Aorta (tissue), 5 donors: ENCODE data around the gene POLE4. TPM values are rescaled to one million over a fixed set of nuclear protein-coding genes. Genes with fewer than 3 reads are reported as not detected.

Experiments
- ATAC-seq: fragments of 200-7000 bp; cut with Tn5 transposase; one replicate; pipeline ENCODE4 v1.9.1; 2022; ENCODE audit warnings: moderate library complexity; ENCODE audit not compliant: low FRiP score
- DNase-seq, 2 donors: peaks; one replicate each; pipeline ENCODE4 v3.0.0-alpha.2; 2020
- H3K27ac ChIP-seq, 2 donors: one replicate each; pipeline ENCODE4 v1.5.1; 2013; ENCODE audit warnings: low read length in 2 of 2, mild to moderate bottlenecking in 2 of 2, moderate library complexity in 2 of 2, control low read depth in 1 of 2, inconsistent platforms in 1 of 2, low read depth in 1 of 2
- H3K27me3 ChIP-seq, 2 donors: one replicate each; pipeline ENCODE4 v1.6.1; 2013; ENCODE audit warnings: control low read depth in 1 of 2, low read length in 1 of 2, mild to moderate bottlenecking in 1 of 2, moderate library complexity in 1 of 2; ENCODE audit not compliant: insufficient read depth in 2 of 2, control insufficient read depth in 1 of 2
- H3K36me3 ChIP-seq, 2 donors: one replicate each; pipeline ENCODE4 v1.6.1; 2013; ENCODE audit warnings: control low read depth in 1 of 2, low read length in 1 of 2, mild to moderate bottlenecking in 1 of 2; ENCODE audit not compliant: insufficient read depth in 2 of 2, control insufficient read depth in 1 of 2
- H3K4me1 ChIP-seq, 2 donors: one replicate each; pipeline ENCODE4 v1.6.1; 2013; ENCODE audit warnings: low read length in 2 of 2, control low read depth in 1 of 2, mild to moderate bottlenecking in 1 of 2, moderate library complexity in 1 of 2; ENCODE audit not compliant: insufficient read depth in 2 of 2, control insufficient read depth in 1 of 2
- H3K4me3 ChIP-seq, 2 donors: one replicate each; pipeline ENCODE4 v1.5.1; 2013; ENCODE audit warnings: low read length in 2 of 2, control low read depth in 1 of 2, mild to moderate bottlenecking in 1 of 2
- H3K9me3 ChIP-seq: one replicate; pipeline ENCODE4 v1.6.1; 2013; ENCODE audit warnings: mild to moderate bottlenecking, low read length; ENCODE audit not compliant: control insufficient read depth
- WGBS, 2 donors: extraction: QIAGEN DNeasy Blood & Tissue Kit; methylation state at CpG; one replicate each; pipeline ENCODE4 v1.1.7; 2013; 5-methylcytosine and 5-hydroxymethylcytosine counted together
- intact Hi-C, 2 donors: fragments of 100-400 bp; cut with DNase I; formaldehyde crosslinking; loops; one replicate each; pipeline versions ENCODE4 v1.14.2 to v1.15.0; 2022
- polyA plus RNA-seq, 2 donors: library from polyadenylated mRNA; stranded (reverse); fragments of 200-250 nt; gene quantifications; one replicate each; pipeline ENCODE4 v1.2.3, GENCODE V29; 2013
- total RNA-seq, 2 donors: library from RNA; stranded (reverse); fragmentation: NEBNext Ultra II Directional; extraction: Animal tissue kit (Norgen Biotek cat#: 25700); gene quantifications; one replicate each; pipeline ENCODE4 v1.2.1, GENCODE V29; 2021
- donor health status: healthy with polysubstance abuse.
- donor health status: Bipolar disorder and iron deficiency.
- donor health status: DM: no; HTN: no; CAD: no.
- donor health status: DM: no; HTN: no; CAD: no.
- donor health status: DM: yes; HTN: yes; CAD: no.

POLE4 gene
- total and polyA plus RNA-seq, 4 donors, result 55.9 to 146 (median 58.3) TPM

DNA sequence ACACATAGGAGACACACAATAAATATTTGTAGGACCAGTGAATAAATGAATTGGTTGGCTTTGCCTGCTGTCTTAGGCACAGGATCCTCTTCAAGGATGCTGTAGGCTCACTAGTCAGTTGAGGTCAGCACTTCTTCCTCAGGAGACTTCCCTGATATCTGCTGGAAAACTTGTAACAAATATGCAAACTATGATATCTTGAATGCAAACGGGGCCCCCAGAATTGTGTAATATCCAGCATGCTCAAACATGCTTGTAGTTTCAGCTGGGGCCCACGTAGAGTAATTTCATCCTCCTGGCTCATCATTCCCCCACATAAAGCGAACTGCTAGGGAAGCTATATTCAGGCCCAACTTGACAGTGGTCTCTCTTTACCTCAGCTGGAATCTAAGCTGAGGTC lies 43.6 kb downstream of the POLE4 start:
- no peak for DNase-seq
- WGBS, 2 donors, result 82 to 84% methylated on average over 3 of the region's 3 CpGs
- H3K27ac ChIP-seq, result no peak overlapping the region
- H3K4me1 ChIP-seq, result peaks cover 0 to 2% of the 10 kb centered on the region in 2 donors
- H3K27me3 ChIP-seq, result no peaks in the 10 kb centered on the region
- ATAC-seq, result no peak
- H3K36me3 ChIP-seq, result peaks cover 0 to 3% of the 10 kb centered on the region in 2 donors
- no peak overlapping the region for H3K4me3 ChIP-seq
- intact Hi-C loops, result no loop called here
- peaks cover 2% of the 10 kb centered on the region for H3K9me3 ChIP-seq

DNA sequence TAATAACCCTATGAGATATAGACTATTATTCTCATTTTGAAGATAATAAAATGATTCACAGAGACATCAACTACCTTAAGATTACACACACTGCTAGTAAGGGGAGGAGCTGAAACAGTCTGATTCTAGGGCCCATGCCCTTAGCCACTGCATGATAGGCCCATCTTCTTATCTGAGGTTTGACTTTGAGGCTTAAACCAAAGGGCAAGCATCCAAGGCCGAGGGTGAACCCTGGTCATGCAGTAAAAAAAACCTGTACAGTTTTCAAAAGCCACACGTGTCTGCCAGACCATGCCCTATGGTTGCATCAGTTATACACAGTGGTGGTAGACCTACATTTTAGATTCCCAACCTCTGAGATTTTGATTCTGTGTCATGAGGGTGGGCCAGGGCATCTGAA lies 44.8 kb downstream of the POLE4 start:
- H3K4me1 ChIP-seq, result peaks cover 0 to 2% of the 10 kb centered on the region in 2 donors
- no peak for ATAC-seq
- no peak overlapping the region for H3K27ac ChIP-seq
- no peak overlapping the region for H3K4me3 ChIP-seq
- intact Hi-C loops, result no loop called here
- peaks cover 2% of the 10 kb centered on the region for H3K9me3 ChIP-seq
- DNase-seq, result no peak
- peaks cover 0 to 3% of the 10 kb centered on the region in 2 donors for H3K36me3 ChIP-seq
- no peaks in the 10 kb centered on the region for H3K27me3 ChIP-seq
- 63 to 65% methylated on average over 2 of the region's 2 CpGs for WGBS, 2 donors

DNA sequence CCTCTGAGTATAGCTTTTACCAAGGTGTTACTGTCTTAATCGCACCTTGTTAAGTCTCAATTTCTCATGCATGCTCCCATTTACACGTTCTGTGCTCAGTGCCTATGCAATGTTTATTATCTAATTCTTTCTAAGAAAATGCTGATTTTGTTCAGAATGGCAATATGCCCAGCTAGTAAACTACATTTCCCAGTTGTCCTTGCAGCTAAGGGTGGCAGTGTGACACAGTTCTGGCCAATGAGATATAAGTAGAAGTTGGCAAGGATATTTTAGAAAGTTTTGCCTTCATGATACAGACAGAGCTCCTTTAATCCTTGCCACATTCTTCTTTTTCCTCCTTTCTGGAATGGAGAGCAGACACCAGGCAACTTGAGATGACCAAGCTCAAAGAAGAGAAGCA lies 45.3 kb downstream of the POLE4 start:
- no peaks in the 10 kb centered on the region for H3K27me3 ChIP-seq
- DNase-seq (no peak), ATAC-seq (no peak)
- 59 to 61% methylated on average over 2 of the region's 2 CpGs for WGBS, 2 donors
- peaks cover 0 to 2% of the 10 kb centered on the region in 2 donors for H3K4me1 ChIP-seq
- no peak overlapping the region for H3K27ac ChIP-seq
- no peak overlapping the region for H3K4me3 ChIP-seq
- peaks cover 0 to 3% of the 10 kb centered on the region in 2 donors for H3K36me3 ChIP-seq
- H3K9me3 ChIP-seq, result peaks cover 2% of the 10 kb centered on the region
- intact Hi-C loops, result no loop called here

DNA sequence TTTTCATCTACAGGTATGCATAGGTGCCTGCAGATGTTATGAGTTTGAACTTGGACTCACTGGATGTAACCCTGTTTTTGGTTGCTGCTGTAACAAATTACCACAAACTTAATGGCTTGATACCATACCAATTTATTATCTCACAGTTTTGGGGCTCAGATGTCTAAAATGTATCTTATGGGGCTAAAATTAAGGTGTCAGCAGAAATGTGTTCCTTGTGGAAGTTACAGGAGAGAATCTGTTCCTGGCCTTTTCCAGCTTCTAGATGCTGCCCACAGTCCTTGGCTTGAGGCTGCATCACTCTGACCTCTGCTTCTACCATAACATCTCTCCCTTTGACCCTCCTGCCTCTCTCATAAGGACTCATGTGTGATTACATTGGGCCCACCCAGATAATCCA lies 47.6 kb downstream of the POLE4 start:
- no peaks in the 10 kb centered on the region for H3K27me3 ChIP-seq
- ATAC-seq (no peak), DNase-seq (no peak)
- no peak overlapping the region for H3K27ac ChIP-seq
- no peaks in the 10 kb centered on the region for H3K36me3 ChIP-seq
- intact Hi-C loops, result no loop called here
- peaks cover 0 to 2% of the 10 kb centered on the region in 2 donors for H3K4me1 ChIP-seq
- no peaks in the 10 kb centered on the region for H3K9me3 ChIP-seq
- H3K4me3 ChIP-seq, result no peak overlapping the region

DNA sequence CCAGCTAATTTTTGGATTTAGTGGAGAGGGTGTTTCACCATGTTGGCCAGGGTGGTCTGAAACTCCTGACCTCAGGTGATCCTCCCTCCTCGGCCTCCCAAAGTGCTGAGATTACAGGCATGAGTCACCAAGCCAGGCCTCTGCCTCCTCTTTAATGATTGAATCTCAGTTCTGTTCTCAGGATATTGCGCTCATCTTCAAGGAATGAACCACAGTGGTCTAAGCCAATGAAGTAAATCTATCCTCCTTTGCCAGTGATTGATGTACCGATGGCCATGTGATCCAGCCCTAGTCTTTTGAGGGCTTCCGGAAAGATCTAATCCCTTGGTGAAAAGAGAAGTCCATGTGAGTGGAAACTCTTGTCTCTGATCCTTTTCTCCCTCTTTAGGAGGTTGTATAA lies 48.6 kb downstream of the POLE4 start:
- H3K9me3 ChIP-seq, result no peaks in the 10 kb centered on the region
- intact Hi-C loops, result no loop called here
- DNase-seq (no peak), ATAC-seq (no peak)
- 97 to 99% methylated on average over 4 of the region's 4 CpGs for WGBS, 2 donors
- no peak overlapping the region for H3K27ac ChIP-seq
- peaks cover 0 to 2% of the 10 kb centered on the region in 2 donors for H3K4me1 ChIP-seq
- H3K36me3 ChIP-seq, result no peaks in the 10 kb centered on the region
- no peaks in the 10 kb centered on the region for H3K27me3 ChIP-seq
- H3K4me3 ChIP-seq, result no peak overlapping the region

DNA sequence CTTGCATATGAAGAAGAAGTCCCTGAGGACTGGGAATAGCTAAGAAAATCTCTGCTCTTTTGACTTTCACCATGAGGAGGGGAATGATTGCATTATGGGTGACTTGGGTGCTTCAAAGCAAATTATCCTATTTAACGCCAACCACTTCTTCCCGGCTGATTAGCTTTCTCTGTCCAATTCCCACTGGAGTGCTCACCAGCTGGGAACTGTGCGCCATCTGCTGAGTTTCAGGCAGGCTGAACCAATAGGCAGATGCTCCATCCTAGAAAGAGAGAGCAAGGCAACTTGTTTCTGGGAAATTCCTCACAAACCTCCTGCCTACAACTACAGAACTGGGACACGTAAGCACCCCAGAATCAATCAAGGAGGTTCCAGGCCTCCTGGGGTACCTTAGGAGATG lies 49.4 kb downstream of the POLE4 start:
- DNase-seq, result no peak
- intact Hi-C loops, result no loop called here
- H3K27me3 ChIP-seq, result no peaks in the 10 kb centered on the region
- no peaks in the 10 kb centered on the region for H3K9me3 ChIP-seq
- H3K4me1 ChIP-seq, result no peaks in the 10 kb centered on the region
- H3K36me3 ChIP-seq, result no peaks in the 10 kb centered on the region
- H3K27ac ChIP-seq, result no peak overlapping the region
- WGBS, 2 donors, result 89 to 91% methylated on average over 4 of the region's 4 CpGs
- H3K4me3 ChIP-seq, result no peak overlapping the region
- no peak for ATAC-seq

DNA sequence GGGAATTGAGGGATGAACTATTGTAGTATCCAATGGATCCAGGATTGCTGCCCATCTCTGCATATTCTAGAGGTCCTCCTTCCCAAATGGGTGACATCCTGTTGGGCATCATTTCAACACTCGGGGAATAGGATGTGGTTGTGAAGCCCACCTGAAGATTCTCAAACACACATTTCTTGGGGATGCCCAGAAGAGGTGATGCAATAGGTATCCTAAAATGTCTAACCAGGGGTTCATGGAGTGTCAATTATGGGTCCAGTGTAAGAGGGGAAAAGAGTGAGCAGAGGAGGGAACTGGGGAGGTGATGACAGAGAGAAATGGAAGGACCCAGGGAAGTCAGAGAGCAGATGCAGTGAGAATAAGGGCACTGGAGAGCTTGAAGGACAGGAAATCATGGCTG lies 52.1 kb downstream of the POLE4 start:
- ATAC-seq (no peak), DNase-seq (no peak)
- Histone ChIP-seq H3K36me3 (no peaks in the 10 kb centered on the region), H3K27ac (no peak overlapping the region), H3K4me1 (no peaks in the 10 kb centered on the region), H3K27me3 (no peaks in the 10 kb centered on the region), H3K4me3 (no peak overlapping the region), H3K9me3 (no peaks in the 10 kb centered on the region)
- WGBS, 2 donors, result 92 to 94% methylated on average over 1 of the region's 1 CpG
- intact Hi-C loops, result no loop called here

DNA sequence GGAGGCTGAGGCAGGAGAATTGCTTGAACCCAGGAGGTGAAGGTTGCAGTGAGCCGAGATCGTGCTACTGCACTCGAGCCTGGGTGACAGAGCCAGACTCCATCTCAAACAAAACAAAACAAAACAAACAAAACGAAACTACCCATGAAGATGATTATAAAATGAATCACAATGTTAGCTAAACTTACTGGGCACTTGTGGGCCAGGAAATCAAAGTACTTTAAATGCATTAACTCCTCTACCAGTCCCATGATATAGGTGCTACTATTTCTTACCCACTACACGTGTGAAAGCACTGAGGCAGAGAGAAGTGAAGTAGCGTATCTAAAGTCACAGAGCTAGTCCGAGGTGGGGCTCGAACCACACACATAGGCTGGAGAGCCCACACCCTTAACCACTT lies 53.6 kb downstream of the POLE4 start:
- WGBS, 2 donors, result 77 to 81% methylated on average over 8 of the region's 8 CpGs
- intact Hi-C loops, result no loop called here
- no peak for DNase-seq
- no peaks in the 10 kb centered on the region for H3K27me3 ChIP-seq
- H3K9me3 ChIP-seq, result no peaks in the 10 kb centered on the region
- H3K36me3 ChIP-seq, result no peaks in the 10 kb centered on the region
- H3K4me1 ChIP-seq, result no peaks in the 10 kb centered on the region
- no peak for ATAC-seq
- H3K4me3 ChIP-seq, result no peak overlapping the region
- H3K27ac ChIP-seq, result no peak overlapping the region

DNA sequence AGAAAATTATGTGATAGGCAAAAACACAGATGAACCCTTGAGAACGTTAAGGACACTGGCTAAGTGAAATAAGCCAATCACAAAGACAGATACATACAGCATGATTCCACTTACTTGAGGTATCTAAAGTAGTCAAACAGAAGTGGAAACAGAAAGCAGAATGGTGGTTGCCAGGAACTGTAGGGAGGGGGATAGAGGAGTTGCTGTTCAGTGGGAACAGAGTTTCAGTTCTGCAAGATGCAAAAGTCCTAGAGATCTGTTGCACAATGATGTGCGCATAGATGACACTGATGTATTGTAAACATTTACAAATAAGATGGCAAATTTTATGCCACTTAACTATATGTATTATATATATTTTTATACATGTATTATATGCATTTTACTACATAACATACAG lies 59.7 kb downstream of the POLE4 start:
- no peaks in the 10 kb centered on the region for H3K27me3 ChIP-seq
- intact Hi-C loops, result no loop called here
- H3K27ac ChIP-seq, result no peak overlapping the region
- 91 to 93% methylated on average over 2 of the region's 2 CpGs for whole genome bisulfite sequencing, 2 donors
- no peak overlapping the region for H3K4me3 ChIP-seq
- no peaks in the 10 kb centered on the region for H3K36me3 ChIP-seq
- DNase-seq (no peak), ATAC-seq (no peak)
- H3K4me1 ChIP-seq, result peaks cover 0 to 1% of the 10 kb centered on the region in 2 donors
- no peaks in the 10 kb centered on the region for H3K9me3 ChIP-seq
